Activated T-helper 17 cell treated with anti-CD3 and anti-CD28 coated beads, Interleukin-2, amount 50 U/mL, for 72 hours (primary cell): ENCODE data around the gene NRN1L. TPM values are rescaled to one million over a fixed set of nuclear protein-coding genes. Genes with fewer than 3 reads are reported as not detected.
A peak's percentile ranks its signal among the peaks of the same experiment; 100 is the strongest.

Experiments
- ATAC-seq: fragments of 150-1000 bp; cut with Tn5 transposase; replicated peaks from 2 replicates; pipeline ENCODE4 v1.10.0; 2021; ENCODE audit warnings: mild to moderate bottlenecking, moderate library complexity
- H3K27ac Mint-ChIP-seq: one replicate; pipeline ENCODE4 v1.8.0; 2022; ENCODE audit warnings: mixed read lengths
- H3K27me3 Mint-ChIP-seq: one replicate; pipeline ENCODE4 v1.8.0; 2022; ENCODE audit warnings: mixed read lengths
- H3K36me3 Mint-ChIP-seq: one replicate; pipeline ENCODE4 v1.8.0; 2022; ENCODE audit warnings: low read depth, mild to moderate bottlenecking, mixed read lengths
- H3K4me1 Mint-ChIP-seq: one replicate; pipeline ENCODE4 v1.8.0; 2022; ENCODE audit warnings: mixed read lengths
- H3K4me3 Mint-ChIP-seq: one replicate; pipeline ENCODE4 v1.8.0; 2022; ENCODE audit warnings: mild to moderate bottlenecking, mixed read lengths
- H3K9me3 Mint-ChIP-seq: one replicate; pipeline ENCODE4 v1.8.0; 2022; ENCODE audit warnings: mixed read lengths
- total RNA-seq, 2 donors: library from RNA; stranded (reverse); gene quantifications; one replicate each; pipeline ENCODE4 v1.2.3, GENCODE V29; 2022

Gene NRN1L
- total RNA-seq, 2 donors from 2014 or later, result 1.2 TPM; not detected in 1

DNA sequence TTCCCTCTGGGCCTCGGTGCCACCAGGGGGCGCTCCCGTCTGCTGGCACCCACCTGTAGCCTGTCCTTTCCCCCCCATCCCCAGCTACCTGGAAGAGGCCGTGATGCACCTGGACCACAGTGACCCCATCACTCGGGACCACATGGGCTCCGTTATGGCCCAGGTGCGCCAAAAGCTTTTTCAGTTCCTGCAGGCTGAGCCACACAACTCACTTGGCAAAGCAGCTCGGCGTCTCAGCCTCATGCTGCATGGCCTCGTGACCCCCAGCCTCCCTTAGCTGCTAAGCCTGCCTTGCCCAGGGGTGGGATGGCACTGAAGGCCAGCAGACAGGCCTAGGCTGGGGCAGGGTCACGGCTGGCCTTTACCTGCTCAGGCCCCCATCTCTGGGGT, 818 bp upstream of the NRN1L start:
- H3K4me3 Mint-ChIP-seq, result no peak overlapping the region
- peaks cover 60% of the 10 kb centered on the region for H3K36me3 Mint-ChIP-seq
- H3K27me3 Mint-ChIP-seq, result no peaks in the 10 kb centered on the region
- H3K9me3 Mint-ChIP-seq, result no peaks in the 10 kb centered on the region
- peak; percentile 86 for ATAC-seq
- H3K4me1 Mint-ChIP-seq, result no peaks in the 10 kb centered on the region
- H3K27ac Mint-ChIP-seq, result no peak overlapping the region

DNA sequence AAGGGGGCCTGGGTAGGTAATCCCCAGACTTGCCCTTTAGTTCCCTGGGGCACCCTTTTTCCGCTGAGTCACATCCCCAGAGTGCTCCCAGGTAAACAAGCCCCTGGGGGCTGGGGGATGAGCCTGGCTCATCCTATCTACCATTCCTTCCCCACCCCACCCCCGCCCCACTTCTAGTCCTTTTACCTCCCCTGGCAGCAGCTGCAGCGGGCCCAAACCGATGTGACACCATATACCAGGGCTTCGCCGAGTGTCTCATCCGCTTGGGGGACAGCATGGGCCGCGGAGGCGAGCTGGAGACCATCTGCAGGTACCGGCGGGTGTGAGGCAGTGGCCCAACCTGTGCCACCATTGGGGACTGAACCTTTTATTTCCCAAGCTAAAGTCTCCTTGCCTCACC, 860 bp downstream of the NRN1L start:
- no peak overlapping the region for H3K4me3 Mint-ChIP-seq
- H3K4me1 Mint-ChIP-seq, result no peaks in the 10 kb centered on the region
- H3K27me3 Mint-ChIP-seq, result no peaks in the 10 kb centered on the region
- peaks cover 44% of the 10 kb centered on the region for H3K36me3 Mint-ChIP-seq
- no peak overlapping the region for H3K27ac Mint-ChIP-seq
- ATAC-seq, result no peak
- no peaks in the 10 kb centered on the region for H3K9me3 Mint-ChIP-seq

DNA sequence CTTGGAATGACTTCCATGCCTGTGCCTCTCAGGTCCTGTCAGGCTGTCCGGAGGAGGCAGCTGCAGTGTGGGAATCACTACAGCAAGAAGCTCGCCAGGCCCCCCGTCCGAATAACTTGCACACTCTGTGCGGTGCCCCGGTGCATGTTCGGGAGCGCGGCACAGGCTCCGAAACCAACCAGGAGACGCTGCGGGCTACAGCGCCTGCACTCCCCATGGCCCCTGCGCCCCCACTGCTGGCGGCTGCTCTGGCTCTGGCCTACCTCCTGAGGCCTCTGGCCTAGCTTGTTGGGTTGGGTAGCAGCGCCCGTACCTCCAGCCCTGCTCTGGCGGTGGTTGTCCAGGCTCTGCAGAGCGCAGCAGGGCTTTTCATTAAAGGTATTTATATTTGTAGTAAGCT, 1.3 kb downstream of the NRN1L start:
- Mint-ChIP-seq H3K4me1 (no peaks in the 10 kb centered on the region), H3K9me3 (no peaks in the 10 kb centered on the region), H3K4me3 (no peak overlapping the region), H3K36me3 (peaks cover 39% of the 10 kb centered on the region), H3K27ac (no peak overlapping the region), H3K27me3 (no peaks in the 10 kb centered on the region)
- ATAC-seq, result no peak

DNA sequence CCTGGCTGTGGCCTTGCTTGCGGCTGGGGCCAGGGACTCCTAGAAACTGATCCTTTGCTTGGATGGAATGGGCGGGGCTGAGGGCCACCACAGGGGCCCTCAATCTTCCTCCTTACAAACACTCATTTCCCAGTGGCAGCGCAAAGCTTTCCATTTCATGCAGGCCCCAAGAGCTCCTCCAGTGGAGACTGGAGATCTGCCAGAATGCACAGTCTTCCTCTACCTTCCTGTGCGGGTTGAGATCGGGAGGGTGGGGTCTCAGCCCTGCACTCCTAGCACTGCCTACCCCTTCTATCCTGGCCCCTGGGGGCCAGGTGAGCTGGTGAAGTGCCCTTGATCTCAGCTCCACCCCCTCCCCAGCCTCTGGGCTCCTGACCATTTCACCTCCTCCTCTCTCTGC, 1.7 kb downstream of the NRN1L start:
- peaks cover 35% of the 10 kb centered on the region for H3K36me3 Mint-ChIP-seq
- ATAC-seq, result no peak

GRCh38 chr16:67888331-67888730, 3.6 kb downstream of the NRN1L start:
- Mint-ChIP-seq H3K9me3 (no peaks in the 10 kb centered on the region), H3K36me3 (peaks cover 20% of the 10 kb centered on the region), H3K27ac (no peak overlapping the region), H3K4me1 (peaks cover 6% of the 10 kb centered on the region), H3K27me3 (no peaks in the 10 kb centered on the region), H3K4me3 (no peak overlapping the region)
- ATAC-seq, result no peak

More for the DNA sequence above, 1.7 kb downstream of the NRN1L start:
- no peaks in the 10 kb centered on the region for H3K4me1 Mint-ChIP-seq
- H3K27ac Mint-ChIP-seq, result no peak overlapping the region
- no peaks in the 10 kb centered on the region for H3K27me3 Mint-ChIP-seq
- H3K9me3 Mint-ChIP-seq, result no peaks in the 10 kb centered on the region
- H3K4me3 Mint-ChIP-seq, result no peak overlapping the region

- Mint-ChIP-seq H3K4me3 (peak overlapping the region; percentile 95), H3K27ac (peak overlapping the region; percentile 94), H3K27me3 (no peaks in the 10 kb centered on the region), H3K4me1 (peaks cover 22% of the 10 kb centered on the region), H3K36me3 (no peaks in the 10 kb centered on the region), H3K9me3 (no peaks in the 10 kb centered on the region)
- no peak for ATAC-seq
Measured at GRCh38 chr16:67892375-67892774, 7.7 kb downstream of the NRN1L start.

DNA sequence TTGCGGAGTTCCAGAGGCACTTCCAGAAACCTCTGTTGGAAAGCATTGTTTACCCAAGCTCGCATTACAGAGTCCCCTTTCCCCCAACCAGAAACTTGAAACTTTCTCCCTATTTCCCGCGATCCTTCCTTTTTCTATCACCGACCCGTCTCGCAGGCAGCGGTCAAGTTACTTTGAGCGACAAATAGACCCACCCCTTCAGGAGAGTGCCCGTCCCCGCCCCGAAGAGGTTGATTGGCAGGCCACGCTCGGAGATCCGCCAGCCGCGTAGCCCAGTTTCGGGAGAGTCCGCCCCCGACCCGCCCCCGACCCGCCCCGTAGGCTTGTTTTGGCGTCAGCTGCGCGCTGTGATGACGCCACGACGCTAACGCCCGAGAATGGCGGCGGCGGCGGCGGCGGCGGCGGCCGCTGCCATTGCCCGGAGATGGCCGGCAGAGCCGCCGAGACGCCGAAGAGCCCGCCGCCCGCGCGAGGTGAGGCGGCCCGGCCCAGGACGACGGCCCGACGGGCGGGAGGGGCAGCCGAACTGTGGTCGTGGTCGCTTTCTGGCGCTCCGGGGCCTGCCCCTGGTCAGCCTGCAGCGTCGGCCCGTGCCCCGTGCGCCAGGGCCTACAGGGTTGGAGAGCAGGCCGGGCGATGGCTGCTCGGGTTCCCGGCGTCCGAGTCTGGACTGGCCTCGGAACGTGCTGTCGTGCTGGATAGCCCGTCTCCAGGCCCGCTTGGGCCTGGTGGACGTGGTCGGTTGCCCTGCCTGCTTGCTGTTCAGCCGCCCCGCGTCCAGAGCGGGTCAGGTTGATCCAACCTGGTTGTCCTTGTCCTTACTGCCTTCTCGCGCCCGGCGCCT, 8.4 kb downstream of the NRN1L start, which contains the start of gene PSKH1:
PSKH1 (plus strand) TSS at position 356 of the 844 bp plus-strand sequence. CDS start 15,496 bp downstream, outside the sequence.
- H3K4me1 Mint-ChIP-seq, result peaks cover 22% of the 10 kb centered on the region
- no peaks in the 10 kb centered on the region for H3K9me3 Mint-ChIP-seq
- H3K4me3 Mint-ChIP-seq, result peak within 1 kb of the TSS; percentile 95
- H3K36me3 Mint-ChIP-seq, result no peaks in the 10 kb centered on the region
- peak; percentile 100 for ATAC-seq
- H3K27me3 Mint-ChIP-seq, result no peaks in the 10 kb centered on the region
- peak within 1 kb of the TSS; percentile 96 for H3K27ac Mint-ChIP-seq

DNA sequence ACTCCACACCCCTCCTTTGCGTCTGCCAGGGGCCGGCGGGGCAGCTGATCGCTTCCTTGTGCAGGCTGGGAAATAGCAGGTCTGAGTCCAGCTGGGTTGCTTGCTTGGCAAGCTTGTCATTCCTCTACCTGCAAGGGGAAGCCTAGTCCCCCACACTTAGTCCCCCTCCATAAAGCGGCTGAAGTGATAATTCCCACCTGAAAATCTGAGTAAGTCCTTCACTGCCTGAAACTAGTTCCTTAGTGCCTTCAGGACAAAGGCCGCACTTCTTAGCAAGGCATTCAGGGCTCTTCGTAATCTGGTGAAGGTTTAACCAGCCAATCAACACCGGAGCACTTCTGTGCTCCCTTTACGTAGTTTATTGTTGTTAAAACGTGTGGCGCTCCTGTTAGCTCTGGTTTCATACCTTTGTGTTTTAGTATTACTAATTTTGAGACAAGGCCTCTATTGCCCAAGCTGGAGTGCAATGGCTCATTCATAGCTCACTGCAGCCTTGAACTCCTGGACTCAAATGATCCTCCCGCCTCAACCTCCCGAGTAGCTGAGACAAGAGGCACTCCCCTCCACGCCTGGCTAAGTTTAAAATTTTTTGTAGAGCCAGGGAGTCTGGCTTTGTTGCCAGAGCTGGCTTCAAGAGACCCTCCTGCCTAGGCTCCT, 9.2 kb downstream of the NRN1L start:
- Mint-ChIP-seq H3K27me3 (no peaks in the 10 kb centered on the region), H3K27ac (peak overlapping the region; percentile 96), H3K4me3 (peak overlapping the region; percentile 95), H3K9me3 (no peaks in the 10 kb centered on the region), H3K36me3 (no peaks in the 10 kb centered on the region), H3K4me1 (peaks cover 22% of the 10 kb centered on the region)
- ATAC-seq, result no peak

DNA sequence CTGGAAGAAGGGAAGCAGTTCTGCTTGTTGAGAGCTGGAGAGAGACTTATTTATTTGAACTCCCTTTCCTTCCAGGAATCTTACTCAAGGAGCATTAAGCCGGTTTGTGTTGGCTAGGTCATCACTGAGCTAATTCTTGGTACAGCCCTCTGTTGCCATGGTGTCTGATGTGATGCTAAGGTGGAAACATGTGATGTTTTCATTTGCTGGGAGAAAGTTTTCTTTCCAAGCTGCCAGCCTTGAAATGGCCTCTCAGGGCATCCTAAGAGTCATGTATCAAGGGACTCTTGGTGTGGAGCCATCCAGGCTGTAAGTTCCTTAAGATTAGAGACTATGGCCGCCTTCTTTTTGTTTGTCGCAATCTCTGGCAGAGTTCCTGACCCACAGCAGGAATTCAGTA, 12.5 kb downstream of the NRN1L start:
- no peak for ATAC-seq
- H3K9me3 Mint-ChIP-seq, result no peaks in the 10 kb centered on the region
- no peaks in the 10 kb centered on the region for H3K27me3 Mint-ChIP-seq
- no peaks in the 10 kb centered on the region for H3K36me3 Mint-ChIP-seq
- H3K4me1 Mint-ChIP-seq, result peaks cover 26% of the 10 kb centered on the region
- H3K27ac Mint-ChIP-seq, result no peak overlapping the region
- no peak overlapping the region for H3K4me3 Mint-ChIP-seq

DNA sequence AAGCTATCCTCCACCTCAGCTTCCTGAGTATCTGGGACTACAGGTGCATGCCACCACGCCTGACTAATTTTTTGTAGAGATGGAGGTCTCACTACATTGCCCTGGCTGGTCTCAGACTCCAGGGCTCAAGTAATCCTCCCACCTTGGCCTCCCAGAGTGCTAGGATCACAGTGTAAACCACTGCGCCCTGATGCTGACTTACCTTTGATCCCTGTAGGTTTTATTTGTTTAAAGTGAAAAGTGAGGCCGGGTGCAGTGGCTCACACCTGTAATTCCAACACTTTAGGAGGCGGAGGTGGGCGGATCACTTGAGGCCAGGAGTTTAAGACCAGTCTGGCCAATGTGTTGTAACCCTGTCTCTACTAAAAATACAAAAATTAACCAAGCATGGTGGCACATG, 17.0 kb downstream of the NRN1L start:
- H3K27ac Mint-ChIP-seq, result no peak overlapping the region
- no peaks in the 10 kb centered on the region for H3K9me3 Mint-ChIP-seq
- no peak for ATAC-seq
- peaks cover 15% of the 10 kb centered on the region for H3K4me1 Mint-ChIP-seq
- H3K27me3 Mint-ChIP-seq, result no peaks in the 10 kb centered on the region
- H3K36me3 Mint-ChIP-seq, result peaks cover 13% of the 10 kb centered on the region
- H3K4me3 Mint-ChIP-seq, result no peak overlapping the region

DNA sequence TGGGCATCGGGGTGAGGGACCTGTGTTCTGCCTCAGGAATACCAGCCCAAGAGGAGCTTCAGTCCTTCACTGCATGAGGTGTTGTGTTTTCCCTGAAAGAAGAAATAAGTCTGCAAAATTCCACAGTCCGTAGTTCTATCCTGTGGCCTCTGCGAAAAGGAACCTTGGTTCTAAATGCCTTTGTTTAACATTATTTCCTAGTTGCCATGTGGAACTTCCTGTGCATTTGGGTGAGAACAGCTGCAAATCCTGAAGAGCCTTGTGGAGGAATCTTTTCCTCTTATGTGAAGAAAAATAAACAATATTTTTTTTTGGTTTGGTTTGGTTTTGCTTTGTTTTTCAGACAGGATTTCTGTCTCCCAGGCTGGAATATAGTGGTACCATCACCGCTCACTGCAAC, 18.1 kb downstream of the NRN1L start:
- H3K36me3 Mint-ChIP-seq, result peaks cover 13% of the 10 kb centered on the region
- H3K4me1 Mint-ChIP-seq, result peaks cover 10% of the 10 kb centered on the region
- H3K27ac Mint-ChIP-seq, result peak overlapping the region; percentile 35
- no peaks in the 10 kb centered on the region for H3K9me3 Mint-ChIP-seq
- no peaks in the 10 kb centered on the region for H3K27me3 Mint-ChIP-seq
- no peak overlapping the region for H3K4me3 Mint-ChIP-seq
- ATAC-seq, result no peak

DNA sequence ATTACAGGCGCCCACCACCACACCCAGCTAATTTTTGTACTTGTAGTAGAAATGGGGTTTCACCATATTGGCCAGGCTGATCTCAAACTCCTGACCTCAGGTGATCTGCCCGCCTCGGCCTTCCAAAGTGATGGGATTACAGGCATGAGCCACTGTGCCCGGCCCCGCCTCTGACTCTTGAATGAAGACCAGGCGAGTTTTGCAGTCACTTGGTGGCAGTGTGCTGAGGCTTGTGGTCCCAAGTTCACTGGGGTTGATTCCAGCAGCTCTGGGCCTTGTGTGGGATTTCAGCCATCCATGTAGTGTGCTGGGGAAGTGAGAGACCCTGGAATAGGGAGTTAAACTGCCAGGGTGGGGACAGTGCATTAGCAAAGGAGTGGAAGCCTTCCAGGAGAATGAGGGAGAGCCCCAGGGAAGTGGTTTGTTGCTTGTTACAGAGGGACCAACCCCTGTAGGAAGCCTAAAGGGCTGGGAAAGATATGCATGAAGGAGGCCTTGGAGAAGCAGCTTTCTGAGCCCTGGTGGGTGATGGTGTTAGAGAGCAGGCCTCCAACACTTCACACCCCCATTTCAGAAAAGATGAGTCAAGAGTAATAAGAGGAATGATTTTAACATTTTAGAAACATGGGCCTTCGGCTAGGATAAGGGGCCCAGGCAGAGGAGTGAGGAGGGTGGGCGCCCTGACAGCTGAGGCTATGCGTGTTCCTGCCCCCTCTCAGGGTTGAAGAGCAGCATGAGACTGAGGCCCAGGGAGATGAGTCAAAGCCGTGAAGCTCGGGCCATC, 22.9 kb downstream of the NRN1L start:
- Mint-ChIP-seq H3K4me3 (no peak overlapping the region), H3K9me3 (no peaks in the 10 kb centered on the region), H3K4me1 (peaks cover 12% of the 10 kb centered on the region), H3K36me3 (peaks cover 21% of the 10 kb centered on the region), H3K27ac (peak overlapping the region; percentile 73), H3K27me3 (no peaks in the 10 kb centered on the region)
- ATAC-seq, result no peak

GRCh38 chr16:67909056-67909742, 24.5 kb downstream of the NRN1L start:
- H3K4me1 Mint-ChIP-seq, result peaks cover 12% of the 10 kb centered on the region
- H3K36me3 Mint-ChIP-seq, result peaks cover 8% of the 10 kb centered on the region
- no peaks in the 10 kb centered on the region for H3K27me3 Mint-ChIP-seq
- ATAC-seq, result no peak
- no peak overlapping the region for H3K4me3 Mint-ChIP-seq
- H3K27ac Mint-ChIP-seq, result peak overlapping the region; percentile 41
- H3K9me3 Mint-ChIP-seq, result no peaks in the 10 kb centered on the region

DNA sequence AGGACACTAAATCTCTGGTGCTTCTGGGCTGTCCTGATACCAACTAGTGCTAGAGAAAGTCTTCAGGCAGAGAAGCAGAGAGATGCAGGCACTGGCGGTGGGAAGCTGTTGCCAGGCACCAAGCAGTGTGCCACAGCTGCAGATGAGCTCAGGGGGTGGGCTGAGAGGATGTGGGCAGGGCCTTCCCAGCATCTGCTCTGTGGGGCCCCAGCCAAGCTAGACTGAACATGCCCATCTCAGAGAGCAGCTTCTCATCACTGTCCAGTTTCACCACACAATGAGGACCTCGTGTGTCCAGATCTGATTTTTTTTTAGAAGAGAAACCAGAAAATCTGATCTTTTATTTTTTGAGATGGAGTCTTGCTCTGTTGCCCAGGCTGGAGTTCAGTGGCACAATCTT, 25.5 kb downstream of the NRN1L start:
- H3K27me3 Mint-ChIP-seq, result no peaks in the 10 kb centered on the region
- peaks cover 9% of the 10 kb centered on the region for H3K4me1 Mint-ChIP-seq
- H3K9me3 Mint-ChIP-seq, result no peaks in the 10 kb centered on the region
- ATAC-seq, result peak; percentile 74
- H3K36me3 Mint-ChIP-seq, result peaks cover 8% of the 10 kb centered on the region
- H3K27ac Mint-ChIP-seq, result peak overlapping the region; percentile 41
- H3K4me3 Mint-ChIP-seq, result no peak overlapping the region
